HS-5 (cell line): ENCODE measurements around the gene PTPRD.
A peak's percentile ranks its signal among the peaks of the same experiment; 100 is the strongest.

Source experiments
- DNase-seq: peaks from one replicate; pipeline ENCODE4 v3.0.0-alpha.2; 2012; ENCODE audit warnings: low read depth

The PTPRD gene

GRCh38 chr9:10612641-10613398 is at the start of gene PTPRD:
Gene PTPRD, minus strand, starts transcription at chr9:10613002.
- DNase-seq, result peak; percentile 23

- no peak for DNase-seq
Measured at GRCh38 chr9:10661994-10662393, 49.2 kb upstream of the PTPRD start.

GRCh38 chr9:10661376-10661775 is 48.6 kb upstream of the PTPRD start:
- DNase-seq, result no peak

GRCh38 chr9:10651012-10651411 is 38.2 kb upstream of the PTPRD start:
- no peak for DNase-seq

- peak; percentile 11 for DNase-seq
Measured at GRCh38 chr9:10649076-10649475, 36.3 kb upstream of the PTPRD start.

- no peak for DNase-seq
Measured at GRCh38 chr9:10633785-10634184, 21.0 kb upstream of the PTPRD start.

- peak; percentile 6 for DNase-seq
Measured at GRCh38 chr9:10614196-10614800, 1.5 kb upstream of the PTPRD start.

GRCh38 chr9:10613419-10613818 is 617 bp upstream of the PTPRD start:
- no peak for DNase-seq

GRCh38 chr9:10605388-10605787 is 7.4 kb downstream of the PTPRD start:
- no peak for DNase-seq

- DNase-seq, result no peak
Measured at GRCh38 chr9:10604927-10605326, 7.9 kb downstream of the PTPRD start.

- DNase-seq, result no peak
Measured at GRCh38 chr9:10597801-10598200, 15.0 kb downstream of the PTPRD start.

- DNase-seq, result no peak
Measured at GRCh38 chr9:10594482-10594881, 18.3 kb downstream of the PTPRD start.

GRCh38 chr9:10586407-10586806 is 26.4 kb downstream of the PTPRD start:
- no peak for DNase-seq

- no peak for DNase-seq
Measured at GRCh38 chr9:10571699-10572098, 41.1 kb downstream of the PTPRD start.

GRCh38 chr9:10566848-10567247 is 46.0 kb downstream of the PTPRD start:
- no peak for DNase-seq

- peak; percentile 14 for DNase-seq
Measured at GRCh38 chr9:10562581-10563343, 50.0 kb downstream of the PTPRD start.

GRCh38 chr9:10548348-10548747 is 64.5 kb downstream of the PTPRD start:
- DNase-seq, result no peak

GRCh38 chr9:10538073-10538472 is 74.7 kb downstream of the PTPRD start:
- no peak for DNase-seq

- DNase-seq, result no peak
Measured at GRCh38 chr9:10534850-10535249, 78.0 kb downstream of the PTPRD start.

GRCh38 chr9:10525972-10526371 is 86.8 kb downstream of the PTPRD start:
- DNase-seq, result no peak

GRCh38 chr9:10523164-10523563 is 89.6 kb downstream of the PTPRD start:
- no peak for DNase-seq

GRCh38 chr9:10512144-10512543 is 100.7 kb downstream of the PTPRD start:
- no peak for DNase-seq

GRCh38 chr9:10488937-10489336 is 123.9 kb downstream of the PTPRD start:
- no peak for DNase-seq
